NCI-H2196 (cell line): ENCODE measurements around the gene FLNB.
"Not testable (repeated sequence)": the region's sequence is repeated elsewhere in the genome, so short reads cannot be mapped to it uniquely, and the experiment has no call there.

Experiments
- DNase-seq: peaks from one replicate; lab custom pipeline; 2025; ENCODE audit not compliant: unreplicated experiment; lab: John Stamatoyannopoulos, UW

FLNB gene

DNA sequence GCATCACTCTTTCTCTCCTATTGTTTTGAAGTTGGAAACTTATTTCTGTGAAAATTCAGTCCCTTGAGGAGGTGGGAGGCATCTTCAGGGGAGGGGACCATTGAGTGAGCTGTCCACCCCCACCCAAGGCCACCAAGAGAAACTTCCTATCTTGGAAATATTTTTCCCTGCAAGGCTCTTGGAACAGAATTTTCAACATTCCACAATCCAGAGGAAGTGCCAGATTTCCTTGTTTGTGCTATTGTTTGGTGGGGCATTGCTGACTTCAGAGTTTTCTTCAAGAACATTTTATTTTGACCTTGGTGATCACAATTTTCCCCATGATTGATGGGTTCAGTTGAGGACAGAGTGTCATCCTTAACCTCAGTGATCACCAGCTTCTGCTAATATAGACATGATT, 190.6 kb downstream of the FLNB start:
- no peak for DNase-seq

DNA sequence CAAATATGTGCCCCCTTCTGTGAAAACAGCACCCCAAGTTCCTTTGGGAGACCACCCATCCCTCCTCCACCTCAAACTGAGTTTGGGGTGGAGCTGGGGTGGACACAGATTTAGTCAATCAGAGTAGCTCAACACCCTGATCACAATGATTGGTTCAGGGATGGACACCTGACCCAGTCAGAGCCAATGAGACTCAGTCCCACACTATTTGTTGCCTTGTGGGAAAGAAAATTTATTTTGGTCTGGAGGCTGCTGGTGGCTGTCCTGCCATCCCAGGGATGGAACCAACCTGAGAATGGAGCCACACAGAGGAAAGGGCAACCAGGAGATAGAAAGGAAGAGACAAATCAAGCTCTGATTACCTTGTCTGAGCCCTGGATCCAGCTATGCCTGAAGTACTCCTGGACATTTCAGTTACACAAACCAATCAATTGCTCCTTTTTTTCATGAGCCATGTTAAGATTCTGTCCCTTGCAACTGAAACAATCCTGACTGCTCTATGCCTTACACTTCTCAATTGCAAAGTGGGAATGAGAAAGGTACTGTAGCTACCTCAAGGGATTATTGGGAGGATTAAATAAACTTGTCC, 192.0 kb downstream of the FLNB start:
- no peak for DNase-seq

DNA sequence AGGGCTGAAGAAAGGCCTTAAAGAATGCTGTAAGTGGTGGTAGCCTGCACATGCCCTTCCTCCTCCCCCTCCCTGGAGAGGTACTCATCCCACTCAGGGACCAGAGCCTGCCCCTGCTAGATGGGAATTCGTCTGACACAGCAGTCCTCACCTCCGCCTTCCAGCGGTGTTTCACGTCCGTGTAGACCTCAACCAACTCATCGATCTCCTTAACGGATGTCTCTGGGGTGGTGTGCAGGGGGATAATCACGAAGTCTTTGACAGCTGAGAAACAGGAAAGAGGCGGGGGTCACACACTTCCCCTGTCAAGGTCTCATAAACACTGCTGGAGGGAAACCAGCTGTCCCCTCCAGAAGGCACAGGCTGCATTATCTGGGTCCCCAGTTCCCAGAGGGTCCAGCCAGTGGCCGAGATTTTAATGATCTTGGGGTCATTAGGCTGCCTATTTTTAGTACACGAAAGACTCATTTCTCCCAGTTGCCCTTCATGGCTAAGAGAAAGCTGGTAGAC, 192.7 kb downstream of the FLNB start:
- no peak for DNase-seq

DNA sequence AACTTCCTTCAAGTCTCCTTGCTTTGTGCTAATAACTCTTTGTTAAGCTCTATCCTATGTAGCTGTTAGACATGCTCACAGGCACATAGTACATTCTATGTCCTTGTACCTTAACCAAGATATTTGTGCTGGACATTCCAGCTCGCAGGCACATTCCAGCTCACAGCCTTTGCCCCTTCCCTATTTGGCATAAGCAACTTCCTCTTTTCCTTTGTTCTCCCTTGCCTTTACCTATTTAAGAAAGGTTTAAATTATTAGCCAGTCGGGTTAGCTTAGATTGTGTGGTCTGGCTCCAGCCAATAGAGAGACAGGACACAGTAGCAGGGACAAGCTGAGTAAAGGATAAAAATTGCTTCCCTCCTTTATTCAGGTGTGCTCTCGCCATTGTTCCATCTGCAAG, 193.2 kb downstream of the FLNB start:
- not testable (repeated sequence) for DNase-seq

DNA sequence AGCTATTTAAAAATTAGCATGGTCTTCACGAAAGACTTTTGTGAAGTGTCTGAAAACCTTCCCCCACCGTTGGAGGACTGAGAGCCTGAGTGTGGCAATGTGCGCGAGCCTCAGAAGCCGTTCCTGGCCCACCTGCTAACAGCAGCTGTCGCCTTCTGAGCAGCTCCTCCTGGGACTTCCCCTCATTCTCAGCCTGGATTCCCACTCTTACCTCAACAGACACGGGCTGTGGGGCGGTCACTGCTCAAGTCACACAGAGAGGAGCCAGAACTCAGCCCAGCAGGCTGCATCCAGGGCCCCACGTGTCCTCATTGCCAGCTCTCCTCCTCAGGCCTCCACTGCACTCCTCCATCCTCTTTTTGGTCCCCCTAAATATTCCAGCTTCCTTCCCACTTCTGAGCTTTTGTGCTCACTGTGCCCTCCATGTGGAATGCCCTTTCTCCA, 194.7 kb downstream of the FLNB start:
- DNase-seq, result no peak

DNA sequence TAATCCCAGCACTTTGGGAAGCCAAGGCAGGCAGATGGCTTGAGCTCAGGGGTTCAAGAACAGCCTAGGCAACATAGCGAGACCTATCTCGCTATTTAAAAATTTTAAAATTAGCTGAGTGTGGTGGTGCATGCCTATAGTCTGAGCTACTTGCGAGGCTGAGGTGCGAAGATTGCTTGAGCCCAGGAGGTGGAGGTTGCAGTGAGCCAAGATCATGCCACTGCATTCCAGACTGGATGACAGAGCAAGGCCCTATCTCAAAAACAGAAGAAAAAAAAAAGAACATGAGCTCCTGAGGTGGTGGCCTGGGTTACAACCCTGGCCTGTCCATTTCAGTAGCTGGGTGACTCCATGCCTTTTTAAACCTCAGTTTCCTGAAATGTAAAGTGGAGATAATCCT, 195.3 kb downstream of the FLNB start:
- DNase-seq, result no peak

DNA sequence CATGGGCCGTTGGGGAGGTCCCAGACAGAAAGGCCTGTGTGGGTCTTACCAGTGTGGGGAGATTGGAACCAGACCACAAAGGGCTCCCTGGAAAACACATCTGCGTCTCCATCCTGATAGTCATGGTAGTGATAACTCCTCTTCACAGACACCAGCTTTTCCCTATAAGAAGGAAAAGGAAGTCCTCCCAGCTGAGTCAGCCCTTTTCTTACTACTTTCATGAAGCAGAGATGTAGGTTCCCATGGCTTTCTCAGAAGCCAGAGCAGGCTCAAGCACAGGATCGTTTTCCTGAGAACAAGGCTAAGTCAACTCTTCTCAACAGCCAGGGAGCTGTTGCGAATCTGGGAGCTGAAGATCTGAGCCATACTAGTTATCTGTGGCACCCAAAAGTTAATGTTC, 196.5 kb downstream of the FLNB start:
- no peak for DNase-seq

DNA sequence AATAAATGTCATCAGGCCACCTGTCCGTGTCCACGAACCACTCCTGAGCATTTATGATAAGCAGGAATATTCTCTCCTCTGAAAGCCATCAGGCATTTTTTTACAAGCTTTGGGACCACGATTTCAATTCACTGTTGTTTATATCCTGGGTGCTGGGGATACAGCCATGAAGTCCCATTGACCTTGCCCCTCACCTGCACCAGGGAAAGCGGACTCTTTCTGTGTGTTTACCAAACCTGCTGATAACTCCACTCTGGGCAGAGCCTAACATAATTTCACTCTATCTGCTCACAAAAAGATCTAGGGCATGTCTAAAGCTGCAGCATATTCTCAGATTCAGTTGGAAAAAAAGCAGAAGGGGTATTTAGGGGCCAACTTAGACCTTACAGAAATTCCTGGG, 197.8 kb downstream of the FLNB start:
- no peak for DNase-seq

DNA sequence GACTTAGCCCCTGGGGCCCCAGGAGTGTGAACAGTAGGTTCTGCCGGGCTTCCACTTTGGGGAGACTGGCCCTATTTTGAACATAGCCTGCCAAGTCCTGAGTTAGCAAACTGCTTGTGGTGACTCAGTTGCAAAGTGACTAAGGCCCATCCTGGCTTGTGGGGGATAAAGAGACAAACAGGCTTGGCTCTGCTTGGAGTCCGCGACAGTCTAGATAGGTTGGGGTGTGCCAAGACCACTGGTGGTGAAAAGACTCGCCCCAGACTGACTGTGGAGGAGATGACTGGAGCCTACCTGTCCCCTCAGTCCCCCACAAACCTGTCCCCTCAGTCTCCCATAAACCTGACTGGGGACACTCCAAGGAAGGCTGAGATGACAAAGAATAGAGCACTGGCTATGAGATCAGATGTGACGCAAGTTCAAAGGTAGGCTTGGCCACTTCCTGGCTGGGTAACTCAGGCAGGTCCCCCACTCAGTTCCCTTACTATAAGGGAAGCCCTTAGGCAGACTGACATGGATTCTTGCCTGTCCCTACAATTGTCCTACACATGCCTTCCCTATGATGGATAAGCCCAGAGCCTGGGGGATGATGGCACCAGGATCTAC, 198.3 kb downstream of the FLNB start:
- DNase-seq, result no peak

DNA sequence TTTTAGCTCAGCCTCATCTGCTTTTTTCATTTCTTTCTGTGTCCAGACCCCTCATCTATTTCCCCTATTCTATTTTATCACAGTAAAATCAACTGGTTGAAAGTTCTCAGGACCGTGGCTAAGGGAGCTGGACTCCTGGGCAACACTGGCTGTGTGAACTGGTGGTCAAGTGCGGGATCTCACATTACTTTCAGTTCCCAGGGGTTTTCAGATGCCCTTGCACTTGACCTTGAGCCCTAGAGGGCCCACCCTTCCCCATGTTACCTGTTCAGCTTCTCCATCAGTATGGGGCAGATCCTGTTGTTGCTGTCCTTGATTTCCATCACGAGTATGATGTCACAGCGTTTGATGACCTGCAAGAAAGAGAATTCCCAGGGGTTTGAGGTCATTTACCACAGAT, 199.7 kb downstream of the FLNB start:
- DNase-seq, result no peak

DNA sequence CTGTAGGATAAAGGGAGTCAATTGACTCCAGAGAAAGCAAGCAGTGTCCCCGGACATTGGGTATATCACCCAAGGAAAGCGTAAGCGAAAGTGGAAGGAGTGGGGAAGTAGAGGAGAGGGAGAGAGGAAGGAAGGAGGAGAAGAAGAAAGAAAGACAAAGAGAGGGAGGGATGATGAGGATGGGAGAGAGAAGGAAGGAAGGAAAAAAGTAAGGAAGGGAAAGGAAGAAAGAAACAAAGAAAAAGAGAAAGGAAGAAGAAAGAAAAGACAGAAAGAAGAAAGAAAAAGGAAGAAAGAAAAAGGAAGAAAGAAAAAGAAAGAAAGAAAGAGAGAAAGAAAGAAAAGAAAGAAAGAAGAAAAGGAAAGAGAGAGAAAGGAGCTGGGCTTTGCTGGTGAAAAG, 201.7 kb downstream of the FLNB start:
- no peak for DNase-seq

DNA sequence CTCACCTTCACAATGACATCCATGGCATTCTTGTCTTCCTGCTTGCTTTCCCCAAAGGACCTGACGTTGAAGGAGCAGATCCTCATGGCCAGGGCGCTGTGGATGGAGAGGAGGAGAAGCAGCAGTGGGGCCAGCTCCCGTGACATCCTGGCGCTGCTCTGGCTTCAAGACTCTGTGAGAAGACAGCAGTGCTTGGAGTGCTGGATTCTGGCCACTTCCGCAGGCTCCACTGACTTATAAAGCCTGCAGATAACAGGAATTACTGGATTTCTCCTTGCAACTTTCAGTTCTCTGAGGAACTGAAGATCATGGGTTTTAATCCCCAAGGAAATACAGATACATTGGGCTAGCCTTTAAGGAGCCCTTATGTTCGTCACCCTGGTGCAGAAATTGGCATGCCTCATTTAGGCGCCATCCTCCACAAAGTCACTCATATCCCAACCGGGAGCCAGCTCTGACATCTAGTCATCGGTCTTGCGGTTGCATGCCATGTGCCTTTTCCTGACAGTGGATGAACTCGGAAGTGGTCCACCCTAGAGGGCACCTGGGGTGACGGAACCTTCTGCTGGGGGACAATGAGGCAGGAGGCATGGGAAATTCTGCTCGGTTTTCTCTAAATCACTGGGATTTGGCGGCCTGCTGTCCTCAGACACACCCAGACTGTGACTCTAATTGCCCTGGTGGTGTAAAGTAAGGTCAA, 202.7 kb downstream of the FLNB start, which contains the start of gene DNASE1L3:
DNASE1L3 (minus strand) TSS at position 212 of the 700 bp plus-strand sequence; CDS start at position 146, 66 bp downstream.
- DNase-seq, result no peak

DNA sequence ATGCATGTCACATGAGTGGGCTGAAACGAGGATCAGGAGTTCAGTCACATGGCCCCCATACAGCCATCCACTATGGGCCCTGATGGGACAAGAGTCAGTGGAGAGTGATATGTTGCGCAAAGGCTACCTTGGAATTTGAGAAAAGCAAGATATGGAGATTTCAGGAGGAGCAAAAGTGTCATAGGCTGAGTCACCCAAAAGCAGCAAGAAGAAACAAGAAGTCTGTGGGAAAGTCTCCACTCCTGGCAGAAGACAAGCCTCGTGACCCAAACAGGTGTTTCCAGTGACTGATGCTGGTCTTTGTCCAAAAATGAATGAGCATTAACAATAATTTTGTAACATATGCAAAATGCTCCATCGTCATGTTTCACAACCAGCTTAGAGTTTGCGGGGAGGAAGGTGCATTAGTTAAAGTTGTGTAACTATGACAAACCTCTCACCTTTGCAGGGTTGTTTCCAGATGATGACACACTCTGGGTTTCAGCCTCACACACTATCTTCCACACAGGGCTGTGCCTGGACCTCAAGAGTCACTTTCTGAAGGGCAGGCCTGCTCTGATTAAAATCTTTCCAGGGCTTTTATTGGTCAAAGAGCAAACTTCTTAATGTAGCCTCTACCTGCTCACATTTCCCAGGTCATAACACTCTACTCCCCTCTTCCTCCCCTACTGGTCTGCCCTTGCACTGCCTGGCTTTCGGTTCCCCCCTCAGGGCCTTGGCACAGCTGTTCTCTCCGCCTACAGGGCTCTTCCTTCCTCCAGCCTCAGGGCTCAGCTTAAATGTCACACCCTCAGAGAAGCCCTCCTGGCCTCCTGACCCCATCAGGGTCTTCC, 206.5 kb downstream of the FLNB start:
- DNase-seq, result no peak

DNA sequence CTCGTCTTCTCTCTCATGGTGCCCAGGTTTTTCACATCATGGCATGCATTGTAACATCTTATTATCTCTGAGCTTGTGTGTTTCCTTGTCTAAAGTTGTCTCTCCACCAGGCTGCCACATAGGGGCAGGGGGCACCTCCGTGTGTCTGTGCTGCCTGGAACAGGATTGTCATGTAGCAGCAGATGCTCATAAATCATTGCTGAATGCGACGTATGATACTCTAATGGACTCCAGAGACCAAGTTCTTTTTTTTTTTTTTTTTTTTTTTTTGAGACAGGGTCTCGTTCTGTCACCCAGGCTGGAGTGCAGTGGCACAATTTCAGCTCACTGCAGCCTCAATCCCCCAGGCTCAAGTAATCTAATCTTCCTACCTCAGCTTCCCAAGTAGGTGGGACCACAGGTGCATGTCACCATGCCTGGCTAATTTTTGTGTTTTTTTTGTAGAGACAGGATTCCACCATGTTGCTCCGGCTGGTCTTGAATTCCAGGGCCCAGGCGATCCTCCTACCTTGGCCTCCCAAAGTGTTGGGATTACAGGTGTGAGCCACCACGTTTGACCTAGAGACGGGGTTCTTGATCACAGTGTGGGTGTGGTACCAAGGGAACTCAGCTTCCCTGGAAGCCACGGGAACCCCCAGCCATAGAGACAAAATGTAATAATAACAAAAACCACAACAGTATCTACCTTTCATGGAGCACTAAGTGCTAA, 207.2 kb downstream of the FLNB start:
- no peak for DNase-seq

DNA sequence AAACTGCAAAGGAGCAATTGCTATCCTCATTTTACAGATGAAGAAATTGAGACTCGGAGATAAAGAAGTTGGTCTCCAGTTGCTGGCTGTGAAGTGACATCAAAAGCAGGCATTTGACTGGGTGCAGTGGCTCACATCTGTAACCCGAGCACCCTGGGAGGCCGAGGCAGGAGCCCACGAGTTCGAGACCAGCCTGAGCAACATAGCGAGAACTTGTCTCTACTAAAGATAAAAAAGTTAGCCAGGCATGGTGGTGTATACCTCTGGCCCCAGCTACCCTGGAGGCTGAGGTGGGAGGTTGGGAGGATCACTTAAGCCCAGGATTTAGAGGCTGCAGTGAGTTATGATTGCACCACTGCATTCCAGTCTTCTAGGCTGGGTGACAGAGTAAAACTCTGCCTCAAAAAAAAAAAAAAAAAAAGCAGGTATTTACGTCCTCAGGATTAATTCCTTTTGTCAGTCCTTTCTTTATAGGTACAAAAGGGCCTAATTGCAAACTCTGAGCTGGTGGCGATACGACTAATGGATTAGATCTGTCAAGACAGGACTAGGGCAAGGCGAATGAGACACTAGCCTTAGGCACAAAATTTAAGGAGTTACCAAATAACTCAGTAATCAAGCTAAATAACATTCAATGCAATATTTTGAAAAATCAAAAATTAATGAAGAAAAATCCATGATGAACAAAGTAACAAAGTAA, 208.4 kb downstream of the FLNB start:
- no peak for DNase-seq

DNA sequence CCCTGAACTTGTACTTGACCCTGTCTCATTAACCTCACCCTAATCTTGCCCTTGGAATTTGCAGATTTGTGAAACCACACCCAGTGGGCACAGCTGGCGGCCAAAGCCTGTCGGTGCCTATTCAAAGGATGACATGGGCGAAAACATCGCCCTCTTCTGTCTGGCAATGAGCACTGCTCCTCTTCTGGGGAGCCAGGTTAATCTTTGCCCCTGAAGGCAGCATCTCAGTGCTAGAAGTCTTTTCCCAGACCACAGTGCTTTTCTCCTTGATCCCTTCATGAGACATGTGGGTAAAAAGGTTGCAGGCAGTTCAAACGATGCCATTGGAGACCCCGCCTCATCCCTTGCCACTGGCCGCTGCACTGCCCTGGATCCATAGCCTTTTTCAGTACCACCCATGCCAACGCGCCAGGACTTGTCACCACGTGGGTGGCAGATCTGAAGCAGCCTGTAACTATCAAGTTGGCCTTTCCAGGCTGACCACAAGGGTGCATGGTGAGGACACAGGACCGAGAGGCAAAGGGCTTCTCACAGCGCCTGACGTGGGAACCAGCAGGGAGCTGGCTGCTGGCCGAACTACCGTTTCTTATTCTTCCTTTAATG, 209.1 kb downstream of the FLNB start:
- peak; percentile 12 for DNase-seq

DNA sequence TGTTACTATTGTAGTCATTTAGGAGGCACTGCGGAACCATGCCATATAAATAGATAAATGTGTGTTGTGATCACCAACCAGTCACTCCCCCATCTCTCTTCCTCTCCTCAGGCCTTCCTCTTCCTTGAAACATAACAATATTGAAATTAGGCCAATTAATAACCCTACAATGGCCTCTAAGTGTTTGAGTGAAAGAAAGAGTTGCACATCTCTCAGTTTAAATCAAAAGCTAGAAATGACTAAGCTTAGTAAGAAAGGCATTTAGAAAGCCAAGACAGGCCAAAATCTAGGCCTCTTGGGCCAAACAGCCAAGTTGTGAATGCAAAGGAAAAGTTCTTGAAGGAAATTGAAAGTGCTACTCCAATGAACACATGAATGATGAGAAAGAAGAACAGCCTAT, 210.7 kb downstream of the FLNB start:
- DNase-seq, result no peak
